OCI-LY1 (cell line): ENCODE measurements around the gene ZIM2.

Experiments
- EZH2 ChIP-seq: fragments of 200-600 bp; sonication (generic), shearing (Covaris generic); IDR thresholded peaks from 2 replicates; pipeline ENCODE4 v1.8.0; 2017; ENCODE audit warnings: borderline replicate concordance, mixed run types, mild to moderate bottlenecking, antibody characterized with exemption, low read length, moderate library complexity, mixed read lengths
- TF ChIP-seq, protein P1 (sequence below): fragments of 200-600 bp; sonication (generic), shearing (Covaris generic); IDR thresholded peaks from 2 replicates; pipeline ENCODE4 v1.5.1; 2017; ENCODE audit warnings: mild to moderate bottlenecking, antibody characterized with exemption, low read length, moderate library complexity, mixed read lengths

DNA sequence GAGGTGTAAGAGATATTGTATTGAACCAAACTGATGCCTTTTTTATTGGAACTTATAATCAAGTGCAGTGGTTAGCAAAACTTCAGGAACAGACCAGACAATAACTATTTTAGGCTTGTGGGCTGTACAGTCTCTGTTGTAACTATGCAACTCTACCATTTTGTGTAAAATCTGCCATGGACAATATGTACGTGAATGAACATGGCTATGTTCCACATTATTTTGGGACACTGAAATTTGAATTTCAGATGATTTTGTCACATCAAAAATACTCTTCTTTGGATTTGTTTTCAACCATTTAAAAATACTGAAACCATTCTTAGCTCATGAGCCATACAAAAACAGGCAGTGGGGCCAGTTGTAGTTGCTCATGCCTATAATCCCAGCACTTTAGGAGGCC is 27.9 kb upstream of the ZIM2 start:
- TF ChIP-seq EZH2 = no peak
- TF ChIP-seq, protein P1, sequence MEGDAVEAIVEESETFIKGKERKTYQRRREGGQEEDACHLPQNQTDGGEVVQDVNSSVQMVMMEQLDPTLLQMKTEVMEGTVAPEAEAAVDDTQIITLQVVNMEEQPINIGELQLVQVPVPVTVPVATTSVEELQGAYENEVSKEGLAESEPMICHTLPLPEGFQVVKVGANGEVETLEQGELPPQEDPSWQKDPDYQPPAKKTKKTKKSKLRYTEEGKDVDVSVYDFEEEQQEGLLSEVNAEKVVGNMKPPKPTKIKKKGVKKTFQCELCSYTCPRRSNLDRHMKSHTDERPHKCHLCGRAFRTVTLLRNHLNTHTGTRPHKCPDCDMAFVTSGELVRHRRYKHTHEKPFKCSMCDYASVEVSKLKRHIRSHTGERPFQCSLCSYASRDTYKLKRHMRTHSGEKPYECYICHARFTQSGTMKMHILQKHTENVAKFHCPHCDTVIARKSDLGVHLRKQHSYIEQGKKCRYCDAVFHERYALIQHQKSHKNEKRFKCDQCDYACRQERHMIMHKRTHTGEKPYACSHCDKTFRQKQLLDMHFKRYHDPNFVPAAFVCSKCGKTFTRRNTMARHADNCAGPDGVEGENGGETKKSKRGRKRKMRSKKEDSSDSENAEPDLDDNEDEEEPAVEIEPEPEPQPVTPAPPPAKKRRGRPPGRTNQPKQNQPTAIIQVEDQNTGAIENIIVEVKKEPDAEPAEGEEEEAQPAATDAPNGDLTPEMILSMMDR = no peak
